ENCODE results near the gene APBA2. TPM values are rescaled to one million over a fixed set of nuclear protein-coding genes. Genes with fewer than 3 reads are reported as not detected.

Gene APBA2
- total RNA-seq, 1 experiment from 2014 or later = 11.2 TPM

DNA sequence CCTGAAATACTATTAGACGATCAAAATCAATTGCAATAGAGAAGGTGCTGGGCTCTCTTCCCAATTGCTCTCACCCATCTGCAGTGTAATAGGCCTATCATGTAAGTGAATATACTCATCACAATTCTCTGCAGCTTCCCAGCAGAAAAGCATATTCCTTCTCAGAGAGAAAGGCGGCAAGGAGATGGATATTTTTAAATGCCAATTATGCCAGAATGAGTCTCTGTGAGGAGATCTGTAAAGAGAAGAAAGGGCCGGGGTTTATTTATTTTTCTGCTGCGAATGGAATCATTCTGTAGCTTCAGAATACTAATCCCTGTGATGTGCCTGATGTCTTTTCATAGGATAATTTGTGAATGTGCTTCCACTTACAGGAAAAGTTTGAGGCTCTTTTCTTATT, 112.0 kb downstream of the APBA2 start:
- Mint-ChIP-seq H3K36me3 (no peaks in the 10 kb centered on the region), H3K27ac (no peak overlapping the region), H3K4me3 (no peak overlapping the region), H3K27me3 (ENCODE audit: low read depth) (no peaks in the 10 kb centered on the region), H3K4me1 (peaks cover 25% of the 10 kb centered on the region), H3K9me3 (peaks cover 4% of the 10 kb centered on the region; the same call in 1 of the 2 replicates)
- POLR2A ChIA-PET = interaction anchor here (0.7 kb wide), 1 partner anchor 26 kb away, joined by 7 read pairs; no protein-coding TSS in a partner anchor
- DNase-seq (ENCODE audit: low spot score) (no peak), ATAC-seq (no peak)
- CTCF ChIA-PET = interaction anchor here (0.9 to 4.5 kb wide), 3 partner anchors 15 to 104 kb away, joined by 3 to 37 read pairs (median 3); no protein-coding TSS in a partner anchor
- TF ChIP-seq, protein P1, sequence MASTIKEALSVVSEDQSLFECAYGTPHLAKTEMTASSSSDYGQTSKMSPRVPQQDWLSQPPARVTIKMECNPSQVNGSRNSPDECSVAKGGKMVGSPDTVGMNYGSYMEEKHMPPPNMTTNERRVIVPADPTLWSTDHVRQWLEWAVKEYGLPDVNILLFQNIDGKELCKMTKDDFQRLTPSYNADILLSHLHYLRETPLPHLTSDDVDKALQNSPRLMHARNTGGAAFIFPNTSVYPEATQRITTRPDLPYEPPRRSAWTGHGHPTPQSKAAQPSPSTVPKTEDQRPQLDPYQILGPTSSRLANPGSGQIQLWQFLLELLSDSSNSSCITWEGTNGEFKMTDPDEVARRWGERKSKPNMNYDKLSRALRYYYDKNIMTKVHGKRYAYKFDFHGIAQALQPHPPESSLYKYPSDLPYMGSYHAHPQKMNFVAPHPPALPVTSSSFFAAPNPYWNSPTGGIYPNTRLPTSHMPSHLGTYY (CRISPR knock-in tag; IDR thresholded peaks at IDR 0.05) = no peak
- no peak for TF ChIP-seq PRDM15 (CRISPR knock-in tag; IDR thresholded peaks at IDR 0.05)
- TF ChIP-seq, protein P2, sequence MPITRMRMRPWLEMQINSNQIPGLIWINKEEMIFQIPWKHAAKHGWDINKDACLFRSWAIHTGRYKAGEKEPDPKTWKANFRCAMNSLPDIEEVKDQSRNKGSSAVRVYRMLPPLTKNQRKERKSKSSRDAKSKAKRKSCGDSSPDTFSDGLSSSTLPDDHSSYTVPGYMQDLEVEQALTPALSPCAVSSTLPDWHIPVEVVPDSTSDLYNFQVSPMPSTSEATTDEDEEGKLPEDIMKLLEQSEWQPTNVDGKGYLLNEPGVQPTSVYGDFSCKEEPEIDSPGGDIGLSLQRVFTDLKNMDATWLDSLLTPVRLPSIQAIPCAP (CRISPR knock-in tag; IDR thresholded peaks at IDR 0.05) = no peak
- TF ChIP-seq AFF4 (CRISPR knock-in tag; IDR thresholded peaks at IDR 0.05; ENCODE audit: borderline replicate concordance) = no peak
- no peak for TF ChIP-seq CREM (CRISPR knock-in tag; IDR thresholded peaks at IDR 0.05)
- no peak for TF ChIP-seq FOXP1 (CRISPR knock-in tag; IDR thresholded peaks at IDR 0.05; ENCODE audit: borderline replicate concordance)
- no peak for TF ChIP-seq HMGXB4 (CRISPR knock-in tag; IDR thresholded peaks at IDR 0.05)
- TF ChIP-seq E2F1 (CRISPR knock-in tag; IDR thresholded peaks at IDR 0.05) = no peak
- TF ChIP-seq, protein P3, sequence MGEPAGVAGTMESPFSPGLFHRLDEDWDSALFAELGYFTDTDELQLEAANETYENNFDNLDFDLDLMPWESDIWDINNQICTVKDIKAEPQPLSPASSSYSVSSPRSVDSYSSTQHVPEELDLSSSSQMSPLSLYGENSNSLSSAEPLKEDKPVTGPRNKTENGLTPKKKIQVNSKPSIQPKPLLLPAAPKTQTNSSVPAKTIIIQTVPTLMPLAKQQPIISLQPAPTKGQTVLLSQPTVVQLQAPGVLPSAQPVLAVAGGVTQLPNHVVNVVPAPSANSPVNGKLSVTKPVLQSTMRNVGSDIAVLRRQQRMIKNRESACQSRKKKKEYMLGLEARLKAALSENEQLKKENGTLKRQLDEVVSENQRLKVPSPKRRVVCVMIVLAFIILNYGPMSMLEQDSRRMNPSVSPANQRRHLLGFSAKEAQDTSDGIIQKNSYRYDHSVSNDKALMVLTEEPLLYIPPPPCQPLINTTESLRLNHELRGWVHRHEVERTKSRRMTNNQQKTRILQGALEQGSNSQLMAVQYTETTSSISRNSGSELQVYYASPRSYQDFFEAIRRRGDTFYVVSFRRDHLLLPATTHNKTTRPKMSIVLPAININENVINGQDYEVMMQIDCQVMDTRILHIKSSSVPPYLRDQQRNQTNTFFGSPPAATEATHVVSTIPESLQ (CRISPR knock-in tag; IDR thresholded peaks at IDR 0.05) = no peak
- TF ChIP-seq, protein P4, sequence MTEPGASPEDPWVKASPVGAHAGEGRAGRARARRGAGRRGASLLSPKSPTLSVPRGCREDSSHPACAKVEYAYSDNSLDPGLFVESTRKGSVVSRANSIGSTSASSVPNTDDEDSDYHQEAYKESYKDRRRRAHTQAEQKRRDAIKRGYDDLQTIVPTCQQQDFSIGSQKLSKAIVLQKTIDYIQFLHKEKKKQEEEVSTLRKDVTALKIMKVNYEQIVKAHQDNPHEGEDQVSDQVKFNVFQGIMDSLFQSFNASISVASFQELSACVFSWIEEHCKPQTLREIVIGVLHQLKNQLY (CRISPR knock-in tag; IDR thresholded peaks at IDR 0.05) = no peak
- TF ChIP-seq KAT7 (CRISPR knock-in tag; IDR thresholded peaks at IDR 0.05; ENCODE audit: borderline replicate concordance) = no peak
- no peak for TF ChIP-seq ELF4 (CRISPR knock-in tag; IDR thresholded peaks at IDR 0.05; ENCODE audit: low read depth)
- no peak for TF ChIP-seq AR (CRISPR knock-in tag; IDR thresholded peaks at IDR 0.05)
